ENCODE data around the gene PLEKHS1. TPM values are rescaled to one million over a fixed set of nuclear protein-coding genes. Genes with fewer than 3 reads are reported as not detected.

PLEKHS1 gene
- not detected in 3 replicates for total RNA-seq
- long read RNA-seq, result 0 reads

DNA sequence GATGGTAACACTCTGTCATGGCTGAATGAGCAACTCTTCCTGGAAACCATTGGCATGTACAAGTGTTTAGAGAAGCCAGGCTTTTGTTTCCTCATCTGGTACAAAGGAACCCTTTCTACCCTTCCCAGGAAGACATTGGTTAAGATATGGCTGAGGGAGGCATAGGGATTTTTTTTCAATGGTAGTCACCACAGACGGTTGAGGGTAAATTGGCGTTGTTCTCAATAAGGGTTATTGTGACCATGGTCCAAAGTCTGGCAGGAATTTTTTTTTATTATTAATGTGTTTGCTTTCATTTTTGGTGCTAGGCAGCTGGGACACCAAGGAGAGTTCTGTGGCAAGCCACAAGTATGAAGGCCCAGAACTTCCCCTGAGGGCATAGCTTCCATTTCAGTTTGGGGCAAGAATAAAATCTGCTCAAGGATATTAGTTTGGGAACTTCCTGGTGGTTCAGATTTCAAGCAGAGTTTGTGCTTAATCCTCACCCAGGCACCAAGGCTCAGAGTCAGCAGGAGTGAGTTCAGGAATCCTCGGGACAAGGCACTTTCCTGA is at the start of gene PLEKHS1:
Gene PLEKHS1 (plus strand): TSS at position 502 of the 552 bp plus-strand sequence. CDS start 3,596 bp downstream, outside the sequence.
- H3K4me3 Mint-ChIP-seq (ENCODE audit: unreplicated experiment), result no peak within 1 kb of the TSS
- TF ChIP-seq, protein P1, sequence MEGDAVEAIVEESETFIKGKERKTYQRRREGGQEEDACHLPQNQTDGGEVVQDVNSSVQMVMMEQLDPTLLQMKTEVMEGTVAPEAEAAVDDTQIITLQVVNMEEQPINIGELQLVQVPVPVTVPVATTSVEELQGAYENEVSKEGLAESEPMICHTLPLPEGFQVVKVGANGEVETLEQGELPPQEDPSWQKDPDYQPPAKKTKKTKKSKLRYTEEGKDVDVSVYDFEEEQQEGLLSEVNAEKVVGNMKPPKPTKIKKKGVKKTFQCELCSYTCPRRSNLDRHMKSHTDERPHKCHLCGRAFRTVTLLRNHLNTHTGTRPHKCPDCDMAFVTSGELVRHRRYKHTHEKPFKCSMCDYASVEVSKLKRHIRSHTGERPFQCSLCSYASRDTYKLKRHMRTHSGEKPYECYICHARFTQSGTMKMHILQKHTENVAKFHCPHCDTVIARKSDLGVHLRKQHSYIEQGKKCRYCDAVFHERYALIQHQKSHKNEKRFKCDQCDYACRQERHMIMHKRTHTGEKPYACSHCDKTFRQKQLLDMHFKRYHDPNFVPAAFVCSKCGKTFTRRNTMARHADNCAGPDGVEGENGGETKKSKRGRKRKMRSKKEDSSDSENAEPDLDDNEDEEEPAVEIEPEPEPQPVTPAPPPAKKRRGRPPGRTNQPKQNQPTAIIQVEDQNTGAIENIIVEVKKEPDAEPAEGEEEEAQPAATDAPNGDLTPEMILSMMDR (IDR thresholded peaks at IDR 0.05), result no peak
- peak within 1 kb of the TSS; percentile 43 for H3K27ac Mint-ChIP-seq (ENCODE audit: unreplicated experiment)
- H3K4me1 Mint-ChIP-seq (ENCODE audit: low read depth), result peaks cover 10% of the 10 kb centered on the region
- DNase-seq (ENCODE audit: low spot score), result no peak
- no peaks in the 10 kb centered on the region for H3K27me3 Mint-ChIP-seq (ENCODE audit: low read depth)
- H3K9me3 Mint-ChIP-seq (ENCODE audit: low read depth), result no peaks in the 10 kb centered on the region
- no peaks in the 10 kb centered on the region for H3K36me3 Mint-ChIP-seq (ENCODE audit: low read depth)

DNA sequence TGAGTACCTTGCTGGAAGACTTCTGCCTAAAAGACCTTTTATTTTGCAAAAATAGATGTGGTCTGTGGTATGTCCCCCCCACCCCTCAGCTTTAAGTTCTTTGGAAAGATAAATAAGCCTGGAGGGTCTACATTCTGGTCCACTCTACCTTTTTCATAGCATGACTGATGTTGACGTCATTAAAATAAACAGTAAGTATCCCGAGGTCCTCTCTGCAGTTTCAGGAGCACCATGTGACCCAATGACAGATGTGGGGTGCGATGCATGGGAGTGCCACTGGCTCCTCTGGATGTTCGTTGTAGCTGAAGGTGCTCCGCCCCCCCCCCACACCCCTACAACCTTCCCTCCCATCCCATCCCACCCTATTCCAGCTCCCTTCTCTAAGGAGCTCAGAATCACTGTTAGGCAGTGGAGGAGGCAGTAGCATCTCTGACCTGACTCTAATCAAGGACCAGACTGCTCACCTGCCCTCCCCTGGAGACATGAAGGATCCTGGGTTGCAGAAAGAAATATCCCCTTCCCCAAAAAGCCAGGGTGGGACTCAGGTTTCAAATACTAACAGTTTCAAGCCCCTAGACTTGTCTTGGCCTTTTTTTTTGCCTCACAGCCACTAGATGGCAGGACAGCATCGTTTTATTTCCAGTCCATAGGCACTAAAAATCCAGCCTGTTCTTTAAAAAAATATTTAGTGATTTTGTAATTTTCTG is 46.7 kb upstream of the PLEKHS1 start:
- Mint-ChIP-seq H3K4me3 (ENCODE audit: unreplicated experiment) (no peak overlapping the region), H3K9me3 (ENCODE audit: low read depth) (no peaks in the 10 kb centered on the region)

DNA sequence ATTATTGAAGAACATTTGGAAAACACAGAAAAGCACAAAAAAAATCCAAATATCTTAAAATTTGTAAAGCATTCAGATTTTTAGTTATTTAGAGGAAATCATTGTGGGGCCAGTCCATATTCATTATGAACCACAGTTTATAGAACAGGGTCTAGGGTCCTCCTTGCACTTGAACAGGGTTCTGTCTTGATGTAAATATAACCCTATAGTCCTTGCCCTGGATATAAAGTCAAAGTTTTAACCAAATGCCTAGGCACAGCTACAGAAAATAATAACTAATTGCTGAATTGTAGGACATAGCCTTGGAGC is 46.2 kb upstream of the PLEKHS1 start:
- H3K27me3 Mint-ChIP-seq (ENCODE audit: low read depth), result no peaks in the 10 kb centered on the region
- no peaks in the 10 kb centered on the region for H3K9me3 Mint-ChIP-seq (ENCODE audit: low read depth)
- no peak for DNase-seq (ENCODE audit: low spot score)
- H3K36me3 Mint-ChIP-seq (ENCODE audit: low read depth), result peaks cover 5% of the 10 kb centered on the region
- TF ChIP-seq, protein P1 (IDR thresholded peaks at IDR 0.05), result no peak
- H3K4me1 Mint-ChIP-seq (ENCODE audit: low read depth), result peaks cover 50% of the 10 kb centered on the region
- H3K4me3 Mint-ChIP-seq (ENCODE audit: unreplicated experiment), result no peak overlapping the region
- H3K27ac Mint-ChIP-seq (ENCODE audit: unreplicated experiment), result no peak overlapping the region

More for the DNA sequence above, 46.7 kb upstream of the PLEKHS1 start:
- H3K36me3 Mint-ChIP-seq (ENCODE audit: low read depth), result peaks cover 5% of the 10 kb centered on the region
- no peak overlapping the region for H3K27ac Mint-ChIP-seq (ENCODE audit: unreplicated experiment)
- no peaks in the 10 kb centered on the region for H3K27me3 Mint-ChIP-seq (ENCODE audit: low read depth)
- H3K4me1 Mint-ChIP-seq (ENCODE audit: low read depth), result peaks cover 45% of the 10 kb centered on the region
- no peak for DNase-seq (ENCODE audit: low spot score)
- TF ChIP-seq, protein P1 (IDR thresholded peaks at IDR 0.05), result peak; percentile 92

DNA sequence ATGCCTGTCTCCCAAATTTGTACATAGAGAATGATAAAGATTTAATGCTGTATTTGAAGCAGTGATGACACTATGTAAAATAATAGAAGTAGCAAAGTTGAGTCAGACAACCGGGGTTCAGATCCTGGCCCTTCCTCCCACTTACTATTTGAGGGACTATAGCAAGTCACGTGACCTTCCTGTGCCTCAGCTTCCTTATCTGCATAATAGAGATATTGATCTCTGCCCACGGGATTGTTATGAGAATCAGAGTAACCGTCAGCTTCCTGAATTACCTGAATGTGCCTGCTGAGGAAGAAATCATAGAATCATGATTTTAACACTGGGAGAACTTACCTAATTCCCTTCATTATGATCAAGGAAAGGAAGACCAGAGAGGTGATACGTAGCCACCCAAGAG is 44.9 kb upstream of the PLEKHS1 start:
- H3K4me3 Mint-ChIP-seq (ENCODE audit: unreplicated experiment), result no peak overlapping the region
- H3K27ac Mint-ChIP-seq (ENCODE audit: unreplicated experiment), result no peak overlapping the region
- no peaks in the 10 kb centered on the region for H3K36me3 Mint-ChIP-seq (ENCODE audit: low read depth)
- TF ChIP-seq, protein P1 (IDR thresholded peaks at IDR 0.05), result no peak
- peaks cover 56% of the 10 kb centered on the region for H3K4me1 Mint-ChIP-seq (ENCODE audit: low read depth)
- DNase-seq (ENCODE audit: low spot score), result no peak
- no peaks in the 10 kb centered on the region for H3K9me3 Mint-ChIP-seq (ENCODE audit: low read depth)
- H3K27me3 Mint-ChIP-seq (ENCODE audit: low read depth), result no peaks in the 10 kb centered on the region

DNA sequence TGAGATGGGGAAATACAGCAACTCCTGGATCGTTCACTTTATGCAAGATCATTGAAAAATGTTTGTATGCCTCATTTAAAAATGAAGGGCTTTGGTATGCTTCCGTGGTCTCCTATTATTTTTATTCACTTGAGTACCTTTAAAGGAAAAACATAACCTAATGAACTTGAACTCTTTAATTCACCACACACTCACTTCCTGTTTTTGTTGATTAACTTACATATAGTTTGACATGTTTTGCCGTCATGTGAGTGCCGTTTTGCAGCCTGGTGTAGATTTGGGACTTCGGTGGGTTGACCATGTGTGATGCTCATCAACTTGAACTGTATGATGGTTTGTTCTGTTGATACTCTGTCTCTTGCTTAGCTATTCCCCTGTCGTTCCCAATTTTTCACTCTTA is 42.8 kb upstream of the PLEKHS1 start:
- Mint-ChIP-seq H3K9me3 (ENCODE audit: low read depth) (no peaks in the 10 kb centered on the region), H3K27ac (ENCODE audit: unreplicated experiment) (peak overlapping the region; percentile 96), H3K27me3 (ENCODE audit: low read depth) (no peaks in the 10 kb centered on the region), H3K4me1 (ENCODE audit: low read depth) (peaks cover 56% of the 10 kb centered on the region), H3K36me3 (ENCODE audit: low read depth) (no peaks in the 10 kb centered on the region), H3K4me3 (ENCODE audit: unreplicated experiment) (peak overlapping the region; percentile 58)
- TF ChIP-seq, protein P1 (IDR thresholded peaks at IDR 0.05), result no peak
- DNase-seq (ENCODE audit: low spot score), result no peak
